GM18907 (cell line): ENCODE measurements around the gene SH3GL3.

Experiments used
- ATAC-seq: cut with Tn5 transposase; IDR thresholded peaks from one replicate; pipeline ENCODE4 v1.9.1; 2021; ENCODE audit warnings: mild to moderate bottlenecking, moderate library complexity; ENCODE audit not compliant: unreplicated experiment

SH3GL3 gene

DNA sequence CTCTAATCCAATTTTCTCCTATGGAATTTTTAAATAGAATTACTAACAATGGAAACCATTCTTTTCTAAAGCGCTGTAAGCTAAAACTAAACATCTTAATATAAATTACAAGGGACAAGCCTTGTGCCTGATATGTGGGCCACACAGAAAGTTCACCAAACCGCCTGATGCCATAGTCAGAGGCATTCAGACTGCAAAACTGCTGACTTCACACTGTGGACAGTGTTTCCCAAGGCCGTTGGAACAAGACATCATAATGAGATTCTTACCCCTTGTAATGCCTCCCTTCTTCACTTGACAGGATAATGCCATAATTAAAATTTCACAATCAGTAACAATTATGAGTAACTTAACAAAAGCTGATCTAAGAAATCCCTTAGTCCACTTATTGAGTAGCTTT lies 14.9 kb downstream of the SH3GL3 start:
- no peak for ATAC-seq

DNA sequence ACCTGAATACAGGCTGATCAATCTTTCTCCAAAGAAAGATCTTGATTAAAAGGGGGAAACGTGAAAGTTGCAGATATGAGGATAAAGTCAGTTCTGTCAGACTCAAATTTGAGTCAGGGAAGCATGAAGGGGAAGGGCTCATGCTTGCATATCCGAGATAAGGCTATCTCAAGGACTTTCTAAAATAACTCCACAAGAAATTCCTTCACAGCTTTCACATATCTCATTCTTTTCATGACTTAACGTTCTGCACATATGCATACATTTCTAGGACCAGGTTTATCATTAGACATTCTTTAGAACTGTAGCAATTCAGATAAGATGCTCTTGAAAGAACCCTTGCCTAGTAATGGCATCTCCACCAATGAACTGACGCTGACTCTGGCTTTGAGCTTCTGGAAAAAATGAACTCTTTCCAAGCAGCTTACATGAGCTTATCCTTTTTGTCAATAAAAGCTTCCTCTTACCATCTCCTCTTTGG lies 15.9 kb downstream of the SH3GL3 start:
- ATAC-seq, result no peak

DNA sequence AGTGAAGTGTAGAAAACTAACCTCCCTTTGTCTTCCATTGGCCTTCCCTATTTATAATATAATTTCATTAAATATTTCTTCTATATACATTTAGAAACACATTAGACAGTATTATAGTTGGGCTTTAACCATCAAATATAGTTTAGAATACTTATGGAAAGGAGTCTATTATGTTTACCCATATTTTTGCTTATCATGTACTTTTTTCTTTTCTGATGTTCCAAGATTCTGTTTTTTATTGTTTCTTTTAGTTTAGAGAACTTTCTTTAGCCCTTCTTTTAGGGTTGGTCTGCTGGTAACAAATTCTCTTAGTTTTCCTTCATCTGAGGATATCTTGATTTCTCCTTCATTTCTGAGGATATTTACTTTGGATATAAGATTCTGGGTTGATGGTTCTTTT lies 23.7 kb downstream of the SH3GL3 start:
- no peak for ATAC-seq

DNA sequence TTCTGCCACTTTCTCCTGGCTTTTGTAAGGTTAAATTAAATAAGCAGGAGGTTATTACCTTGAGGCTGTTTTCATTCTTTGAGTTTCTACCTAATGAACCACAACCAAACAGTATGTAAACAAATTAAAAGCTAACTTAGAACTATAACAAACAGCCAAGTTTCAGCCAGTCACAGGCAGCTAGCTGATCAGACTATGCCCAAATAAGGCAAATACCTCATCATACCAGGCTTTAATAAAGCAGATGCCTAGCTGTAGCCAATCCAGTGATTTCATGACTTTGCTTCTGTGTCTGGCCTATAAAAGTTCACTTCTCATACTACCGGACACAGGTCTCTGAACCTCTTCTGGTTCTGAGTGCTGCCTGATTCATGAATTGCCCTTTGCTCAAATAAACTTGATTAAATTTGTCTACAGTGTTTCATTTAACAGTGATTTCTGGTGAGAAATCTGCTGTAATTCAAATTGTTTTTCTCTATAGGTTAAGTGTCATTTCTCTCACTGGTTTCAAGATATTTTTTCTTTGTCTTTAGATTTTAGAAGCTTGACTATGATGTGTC lies 24.2 kb downstream of the SH3GL3 start:
- no peak for ATAC-seq

DNA sequence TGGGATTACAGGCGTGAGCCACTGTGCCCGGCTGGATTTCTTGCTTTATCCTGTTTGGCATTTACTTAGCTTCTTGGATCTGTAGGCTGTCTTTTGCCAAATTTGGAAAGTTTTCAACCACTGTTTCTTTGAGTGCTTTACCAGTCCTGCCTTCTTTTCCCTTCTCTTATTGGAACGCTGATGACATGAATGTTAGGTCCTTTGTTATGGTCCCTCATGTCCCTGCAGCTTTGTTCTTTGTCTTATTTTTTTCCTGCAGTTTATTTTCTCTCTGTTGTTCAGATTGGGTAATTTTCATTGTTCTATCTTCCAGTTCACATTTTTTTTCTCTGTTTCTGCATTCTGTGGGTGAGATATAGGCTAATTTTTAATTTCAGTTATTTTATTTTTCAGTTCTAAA lies 25.0 kb downstream of the SH3GL3 start:
- no peak for ATAC-seq

DNA sequence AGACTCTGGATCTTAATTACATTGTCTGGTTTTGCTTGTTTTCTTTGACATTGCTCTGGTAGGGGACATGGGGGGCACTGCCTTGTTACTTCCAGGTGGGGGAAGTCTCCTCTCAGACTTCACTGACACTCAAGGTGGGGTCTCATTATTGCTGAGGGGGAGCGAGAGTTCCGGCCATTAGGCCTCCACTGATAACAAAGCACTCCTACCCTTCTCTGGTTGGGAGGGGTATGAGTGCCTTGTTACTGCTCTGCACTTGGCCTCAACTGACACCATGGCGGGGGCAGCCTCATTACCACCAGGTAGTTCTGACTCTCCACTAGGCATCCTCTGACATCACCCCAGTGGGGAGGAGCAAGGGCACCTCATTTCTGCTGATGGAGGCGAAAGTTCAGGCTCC lies 25.7 kb downstream of the SH3GL3 start:
- ATAC-seq, result no peak

DNA sequence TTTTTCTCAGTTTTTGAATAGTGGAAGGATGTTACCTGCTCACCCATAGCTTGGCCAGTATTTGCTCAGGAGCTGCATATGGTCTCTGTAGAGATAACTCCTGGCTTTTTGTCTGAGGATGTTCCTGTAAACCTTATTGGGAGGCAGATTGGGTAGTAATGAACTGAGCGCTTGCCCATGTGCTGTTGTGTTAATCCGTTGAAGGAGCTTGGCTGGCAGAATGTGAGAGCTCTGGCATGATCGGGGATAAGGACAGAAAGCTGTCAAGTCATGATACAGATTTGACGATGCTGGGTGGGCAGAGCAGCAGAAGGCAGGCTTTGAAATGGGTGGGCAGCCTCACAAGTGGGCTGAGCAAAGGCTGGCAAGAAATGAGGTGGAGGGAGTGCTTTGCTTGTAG lies 27.4 kb downstream of the SH3GL3 start:
- no peak for ATAC-seq

DNA sequence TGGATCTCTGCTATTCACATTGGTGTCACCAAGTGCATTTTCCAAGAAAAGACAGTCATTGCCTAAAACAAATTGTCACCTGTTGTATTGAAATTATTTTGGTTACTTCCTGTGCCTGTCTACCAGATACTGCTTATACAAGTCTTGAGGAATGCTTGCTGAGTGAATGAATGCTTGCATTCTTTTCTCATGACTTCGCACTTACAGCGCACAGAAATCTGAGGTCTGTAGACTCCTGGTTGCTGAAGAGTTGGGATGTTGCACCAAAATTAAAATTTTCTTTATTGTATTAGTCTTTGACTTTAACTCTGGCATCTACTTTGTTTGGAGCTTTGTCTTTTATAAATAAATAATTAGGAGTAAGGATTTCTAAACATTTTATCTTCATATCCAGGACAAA lies 28.4 kb downstream of the SH3GL3 start:
- no peak for ATAC-seq

DNA sequence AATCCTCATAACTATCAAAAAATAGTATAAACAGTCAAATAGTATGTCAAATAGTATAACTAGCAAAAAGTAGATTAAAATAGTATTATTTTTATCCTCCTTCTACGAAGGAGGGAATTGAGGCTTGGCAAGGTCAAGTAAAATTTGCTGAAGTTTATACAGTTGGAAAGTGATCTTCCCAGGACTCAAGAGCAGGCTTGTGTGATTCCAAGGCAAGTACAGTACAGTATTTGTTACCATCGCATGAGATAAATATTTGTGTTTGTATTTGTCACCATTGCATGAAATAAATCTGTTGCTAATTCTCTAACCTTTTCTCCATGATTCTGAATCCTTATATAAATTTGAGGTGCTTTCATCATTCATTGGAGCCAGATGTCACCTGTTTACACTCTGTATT lies 28.9 kb downstream of the SH3GL3 start:
- ATAC-seq, result no peak

DNA sequence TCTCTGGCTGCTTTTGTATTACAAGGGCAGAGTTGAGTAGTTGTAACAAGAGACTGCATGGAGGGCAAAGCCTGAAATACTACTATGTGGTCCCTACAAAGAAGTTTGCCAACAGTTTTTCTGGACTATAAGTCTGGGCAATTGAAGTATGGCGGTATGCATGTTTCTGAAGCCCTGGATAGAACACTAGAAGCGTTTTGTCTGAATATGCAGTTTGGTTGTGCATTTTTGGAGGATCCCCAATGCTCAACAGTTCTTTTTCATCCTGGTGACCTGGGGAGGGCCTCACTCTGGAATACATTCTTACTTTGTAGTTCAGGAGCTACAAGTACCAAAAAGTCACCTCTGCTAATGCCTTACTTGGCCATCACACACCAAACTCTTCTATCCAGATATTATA lies 29.6 kb downstream of the SH3GL3 start:
- ATAC-seq, result no peak

DNA sequence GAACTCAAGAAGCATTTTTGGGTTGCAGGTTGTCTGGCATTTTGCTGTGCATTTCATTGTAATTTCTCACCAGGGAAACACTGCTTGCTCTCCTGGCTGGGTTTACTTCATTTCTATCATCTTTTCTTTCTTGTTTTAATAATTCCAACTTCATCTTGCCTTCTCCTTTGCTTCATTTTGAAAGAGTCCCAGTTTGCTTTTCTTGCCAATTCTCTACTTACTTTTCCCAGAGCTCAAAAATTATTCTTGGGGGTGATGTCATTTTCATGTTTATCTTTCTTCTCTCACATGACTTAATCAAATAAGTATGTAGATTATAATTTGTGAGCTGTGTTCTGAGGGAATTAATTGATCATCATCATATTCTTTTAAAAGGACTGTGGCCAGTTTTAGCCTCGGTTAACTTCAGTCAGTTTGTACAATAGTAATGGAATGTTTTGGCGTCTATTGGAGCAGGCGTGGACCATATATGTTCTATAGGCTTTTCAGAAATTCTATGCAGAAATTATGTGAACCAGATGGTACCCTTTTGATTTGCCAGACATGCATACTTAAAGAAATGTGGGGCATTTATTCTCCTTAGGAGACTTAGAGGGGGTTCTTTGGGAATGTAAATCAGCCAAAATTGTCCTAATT lies 30.1 kb downstream of the SH3GL3 start:
- no peak for ATAC-seq

DNA sequence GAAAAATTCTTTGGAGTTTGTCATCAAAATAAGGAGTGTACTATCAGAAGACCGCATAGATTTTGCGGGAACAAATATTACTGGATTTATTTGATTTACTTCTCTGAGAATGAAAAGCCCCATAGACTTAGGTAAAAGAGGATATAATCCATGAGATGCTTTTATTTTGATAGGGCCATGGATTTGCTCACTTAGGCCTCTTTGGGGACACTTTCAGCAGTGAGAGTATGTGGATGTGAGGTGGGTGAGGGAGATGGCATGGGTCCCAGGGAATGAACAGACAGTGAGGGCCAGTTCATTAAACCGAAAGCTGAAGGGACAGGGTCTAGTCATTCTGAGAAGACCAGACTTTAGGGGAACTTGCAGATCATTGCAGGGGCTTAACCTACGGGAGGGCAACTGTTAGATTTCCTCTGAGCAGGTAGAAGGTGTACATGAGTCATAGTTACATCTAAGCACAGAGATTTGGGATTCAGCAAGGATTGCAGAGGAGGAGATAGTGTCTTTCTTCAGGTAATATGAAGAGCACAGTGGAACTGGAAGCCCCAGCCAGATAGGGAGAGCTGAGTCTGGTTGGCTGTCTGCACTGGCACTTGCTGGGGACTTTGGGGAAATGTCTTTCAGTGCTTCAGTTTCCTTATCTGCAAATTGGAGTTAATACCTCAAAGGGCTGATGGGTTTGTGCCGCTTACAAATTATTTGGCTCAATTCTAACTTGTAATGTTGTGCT lies 30.8 kb downstream of the SH3GL3 start:
- no peak for ATAC-seq

DNA sequence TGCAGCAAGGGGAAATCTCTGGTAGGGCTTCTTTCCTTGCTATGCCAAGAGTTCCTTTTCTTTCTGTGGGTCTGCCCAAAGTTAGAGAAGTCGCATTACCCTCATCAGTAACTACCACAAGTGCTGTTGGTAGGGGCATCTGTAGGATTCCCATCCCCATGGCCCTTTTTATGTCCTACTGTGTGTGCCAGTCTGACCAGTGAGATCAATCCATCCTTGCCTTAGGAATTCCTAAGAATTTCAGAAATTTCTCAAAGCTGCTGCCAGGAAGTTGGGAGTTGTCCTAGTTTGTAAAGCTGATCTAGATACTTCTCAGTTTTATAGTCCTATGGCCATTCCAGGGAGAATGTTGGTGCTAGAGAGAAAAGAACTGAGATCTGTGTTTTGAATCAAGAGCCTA lies 36.5 kb downstream of the SH3GL3 start:
- ATAC-seq, result no peak

DNA sequence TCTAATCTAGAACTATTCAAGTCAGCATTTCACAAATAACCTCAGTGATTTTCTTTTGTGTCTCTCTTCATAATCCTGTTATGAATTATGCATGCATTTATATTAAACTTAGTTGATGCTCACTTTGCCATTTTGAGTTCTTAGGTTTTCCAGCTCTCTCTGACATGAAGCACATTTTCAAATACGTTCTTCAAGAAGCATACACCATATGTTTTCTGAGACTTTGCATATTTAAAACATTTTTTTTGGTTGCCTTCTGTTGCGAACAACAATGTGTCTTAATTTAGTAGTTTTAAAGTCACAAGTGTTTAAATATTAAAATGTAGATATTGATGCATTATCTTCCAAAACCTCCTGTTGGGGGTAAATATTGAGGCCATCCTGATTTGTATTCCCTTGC lies 37.5 kb downstream of the SH3GL3 start:
- ATAC-seq, result no peak

DNA sequence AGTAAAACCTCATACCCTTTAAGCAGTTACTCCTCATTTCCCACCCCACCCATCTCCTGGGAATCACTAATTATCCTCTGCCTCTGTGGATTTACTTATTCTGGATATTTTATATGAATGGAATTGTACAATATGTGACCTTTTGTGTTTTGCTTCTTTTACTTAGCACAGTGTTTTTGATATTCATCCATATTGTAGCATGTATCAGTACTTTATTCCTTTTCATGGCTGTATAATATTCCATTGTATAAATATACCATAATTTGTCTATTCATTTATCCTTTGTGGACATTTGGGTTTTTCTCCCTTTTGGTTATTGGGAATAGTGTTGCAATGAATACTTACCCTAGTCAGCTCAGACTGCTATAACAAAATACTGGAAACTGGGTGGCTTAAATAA lies 39.2 kb downstream of the SH3GL3 start:
- ATAC-seq, result no peak

DNA sequence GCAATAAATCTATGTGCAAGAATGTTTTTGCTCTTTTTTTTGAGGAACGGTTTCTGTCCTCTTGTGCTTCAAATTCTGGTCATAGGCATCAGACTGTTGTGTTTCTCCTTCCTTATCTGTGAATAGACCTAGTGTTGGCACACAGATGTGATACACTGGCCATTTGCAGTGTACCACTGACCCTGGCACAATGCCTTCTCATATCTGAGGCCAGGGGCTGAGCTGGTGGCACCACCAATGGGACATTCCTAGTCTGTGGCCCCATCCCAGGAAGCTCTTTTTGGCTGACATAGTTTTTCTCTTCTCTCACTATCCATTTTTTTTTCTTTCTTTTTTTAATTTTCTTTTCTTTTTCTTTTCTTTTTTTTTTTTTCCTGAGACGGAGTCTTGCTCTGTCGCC lies 40.4 kb downstream of the SH3GL3 start:
- no peak for ATAC-seq

DNA sequence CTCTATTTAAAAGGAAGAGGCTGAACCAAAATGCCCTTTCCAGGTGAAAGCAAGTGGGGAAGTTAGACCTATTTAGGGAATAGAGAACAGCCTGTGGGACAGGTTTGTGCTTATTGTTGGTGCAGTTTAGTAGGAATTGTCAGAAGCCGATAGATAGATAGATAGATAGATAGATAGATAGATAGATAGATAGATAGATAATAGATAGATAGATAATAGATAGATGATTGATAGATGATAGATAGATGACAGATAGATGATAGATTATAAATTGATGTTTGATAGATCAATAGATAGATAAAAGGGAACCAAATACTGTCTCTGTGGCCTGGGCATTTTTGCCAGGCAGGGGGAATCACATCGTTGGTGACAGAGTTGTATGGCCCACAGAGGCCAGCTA lies 42.5 kb downstream of the SH3GL3 start:
- no peak for ATAC-seq

DNA sequence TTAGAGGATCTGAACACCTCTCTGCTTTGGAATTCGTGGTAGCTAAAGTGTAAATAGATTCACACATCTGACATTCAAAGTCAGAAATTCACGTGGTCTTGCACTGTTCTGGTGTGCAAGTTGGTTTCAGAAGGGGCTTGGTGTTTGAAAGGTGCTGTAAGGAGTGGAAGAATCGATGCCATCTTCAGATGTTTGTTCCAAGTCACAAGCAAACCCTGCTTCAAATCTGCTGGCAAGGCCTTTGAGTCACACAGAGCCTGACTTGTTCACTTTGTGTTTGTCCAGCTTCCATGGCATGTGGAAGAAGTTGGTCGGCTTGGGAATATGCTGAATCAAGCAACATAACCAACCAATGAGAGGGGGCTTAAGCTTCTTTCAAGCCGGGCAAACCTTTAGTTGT lies 44.3 kb downstream of the SH3GL3 start:
- ATAC-seq, result no peak

DNA sequence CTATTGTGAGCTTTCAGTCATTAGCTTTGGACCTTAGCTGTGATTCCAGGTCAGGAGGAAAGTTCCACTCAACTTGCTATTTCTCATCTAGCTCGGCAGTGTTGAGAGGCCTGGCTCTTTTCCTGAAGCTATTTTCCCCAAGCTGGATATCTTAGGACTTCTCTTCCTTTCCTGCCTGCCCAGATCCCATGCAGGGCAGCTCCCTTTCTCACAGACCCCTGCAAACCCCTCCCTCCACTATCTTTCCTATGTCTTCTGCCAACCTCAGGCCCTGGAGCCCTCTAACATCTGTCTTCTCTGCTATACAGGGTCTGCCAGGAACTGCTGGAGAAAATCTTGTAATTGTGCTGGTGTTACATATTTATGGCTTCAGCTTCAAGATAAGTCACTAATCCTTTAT lies 49.6 kb downstream of the SH3GL3 start:
- no peak for ATAC-seq

DNA sequence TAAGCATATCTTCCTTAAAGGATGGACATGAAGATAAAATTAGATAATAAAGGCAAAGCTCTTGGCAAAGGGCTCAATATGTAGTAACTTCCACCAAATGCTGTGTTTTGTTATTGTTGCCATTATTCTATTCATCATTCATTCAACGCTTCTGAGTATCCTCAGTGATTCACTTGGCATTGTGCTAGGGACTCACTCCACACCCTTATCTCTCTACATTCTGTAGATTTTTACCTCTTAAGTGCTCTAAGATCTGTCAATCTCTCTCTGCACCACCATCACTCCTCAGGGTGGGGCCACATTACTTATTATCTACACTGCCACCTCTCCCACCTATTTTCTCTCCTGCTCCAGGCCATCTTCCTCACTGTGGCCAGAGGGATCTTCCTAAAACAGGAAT lies 51.2 kb downstream of the SH3GL3 start:
- no peak for ATAC-seq

DNA sequence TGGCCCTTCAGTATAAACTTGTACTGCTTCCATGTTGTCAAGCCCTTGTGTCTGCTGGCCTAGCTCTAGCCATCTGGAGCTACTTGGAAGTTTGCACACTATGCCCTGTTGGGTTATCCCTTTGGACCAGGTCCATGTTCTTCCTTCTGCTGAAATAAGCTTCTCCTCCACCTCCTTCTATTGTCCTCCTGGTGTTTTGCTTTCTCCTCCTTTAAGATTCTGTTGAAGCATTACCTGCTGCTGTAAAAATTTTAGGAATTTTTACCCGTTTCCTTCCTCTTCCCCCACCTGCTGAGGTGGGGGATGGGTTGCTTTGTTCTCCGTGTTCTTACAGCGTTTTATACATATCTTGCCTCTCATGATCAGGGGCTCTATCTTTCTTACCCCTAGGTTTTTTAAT lies 51.7 kb downstream of the SH3GL3 start:
- no peak for ATAC-seq

DNA sequence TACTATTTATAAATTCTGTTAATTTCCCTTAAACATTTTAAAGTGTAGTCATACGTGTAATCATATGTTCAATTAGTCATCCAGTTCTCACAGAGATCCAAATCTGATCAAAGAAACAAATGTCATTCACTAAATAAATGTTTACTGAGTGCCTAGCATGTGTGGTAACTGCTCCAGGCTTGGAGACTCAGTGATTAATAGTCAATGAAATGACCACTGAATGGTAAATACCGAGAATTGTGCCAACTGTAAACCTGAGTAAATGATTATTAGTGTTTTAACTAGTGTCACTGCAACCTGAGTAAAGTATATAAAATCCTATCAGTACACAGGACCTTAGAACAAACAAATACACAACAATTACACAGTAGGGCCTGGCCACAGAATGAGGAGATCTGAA lies 52.3 kb downstream of the SH3GL3 start:
- no peak for ATAC-seq
